Activated CD4-positive, CD25-positive, alpha-beta regulatory T cell treated with anti-CD3 and anti-CD28 coated beads, Interleukin-2, amount 50 U/mL, for 24 hours (primary cell): ENCODE data around the gene HSDL1.

Experiments used
- ATAC-seq, 2 donors: fragments of 150-1000 bp; cut with Tn5 transposase; one replicate each; pipeline ENCODE4 v1.10.0; 2021; ENCODE audit warnings: mild to moderate bottlenecking in 1 of 2, moderate library complexity in 1 of 2

Gene HSDL1

DNA sequence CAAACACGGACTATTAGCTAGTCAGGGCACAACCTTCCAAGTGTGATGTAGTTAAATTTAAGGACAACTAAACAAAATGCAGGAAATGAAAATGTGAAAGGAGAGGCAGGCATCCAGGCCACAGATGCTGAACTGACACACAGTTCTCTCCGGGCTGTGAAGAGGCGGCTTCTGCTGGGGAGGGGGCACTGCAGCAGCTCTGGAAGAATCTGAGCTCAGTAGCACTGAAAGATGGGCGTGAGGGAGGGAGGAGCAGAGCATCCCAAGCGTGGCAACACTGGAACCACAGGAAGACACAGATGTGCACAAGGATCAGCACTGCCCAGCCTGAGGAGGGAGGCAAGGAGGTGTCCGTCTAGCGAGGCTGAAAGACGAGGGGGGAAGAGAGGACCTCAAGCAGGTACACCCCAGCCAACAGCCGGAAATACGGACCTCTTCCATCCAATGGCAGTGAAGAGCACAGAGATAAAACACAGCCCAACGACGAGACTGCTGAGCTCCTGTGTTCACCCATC lies 39.6 kb downstream of the HSDL1 start:
- ATAC-seq: no peak

DNA sequence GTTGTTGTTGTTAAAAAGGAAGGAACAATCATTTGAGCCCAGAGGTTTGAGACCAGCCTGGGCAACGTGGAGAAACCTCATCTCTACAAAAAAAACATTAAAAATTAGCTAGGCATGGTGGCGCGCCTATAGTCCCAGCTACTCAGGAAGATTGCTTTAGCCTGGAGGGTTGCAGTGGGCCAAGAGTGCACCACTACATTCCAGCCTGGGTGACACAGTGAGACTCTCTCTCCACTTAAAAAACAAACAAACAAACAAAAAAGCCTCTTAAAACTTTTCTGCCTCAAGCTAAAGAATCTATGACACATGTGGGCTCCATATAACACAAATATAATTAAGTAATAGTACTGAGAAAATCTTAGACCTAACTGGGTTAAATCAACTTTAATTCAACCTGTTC lies 40.7 kb downstream of the HSDL1 start:
- ATAC-seq: no peak

DNA sequence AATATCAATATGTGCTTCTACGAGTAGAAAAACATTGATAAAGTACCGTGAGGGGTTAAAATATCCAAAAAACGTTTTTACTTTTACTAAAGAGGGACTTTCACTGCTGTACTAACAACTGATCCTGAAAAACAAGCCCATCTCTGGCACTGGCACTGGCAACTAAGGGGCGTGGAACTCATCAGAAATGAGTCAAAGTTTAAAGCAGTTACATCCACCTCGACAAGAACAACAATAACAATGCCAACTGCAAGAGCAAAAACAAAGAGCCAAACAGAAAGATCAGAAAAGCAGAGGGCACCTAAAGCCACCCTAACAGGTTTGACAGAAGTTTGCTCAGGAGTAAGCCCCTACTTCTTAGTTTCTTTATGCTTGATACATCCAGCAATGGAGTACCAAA lies 41.3 kb downstream of the HSDL1 start:
- ATAC-seq: no peak

DNA sequence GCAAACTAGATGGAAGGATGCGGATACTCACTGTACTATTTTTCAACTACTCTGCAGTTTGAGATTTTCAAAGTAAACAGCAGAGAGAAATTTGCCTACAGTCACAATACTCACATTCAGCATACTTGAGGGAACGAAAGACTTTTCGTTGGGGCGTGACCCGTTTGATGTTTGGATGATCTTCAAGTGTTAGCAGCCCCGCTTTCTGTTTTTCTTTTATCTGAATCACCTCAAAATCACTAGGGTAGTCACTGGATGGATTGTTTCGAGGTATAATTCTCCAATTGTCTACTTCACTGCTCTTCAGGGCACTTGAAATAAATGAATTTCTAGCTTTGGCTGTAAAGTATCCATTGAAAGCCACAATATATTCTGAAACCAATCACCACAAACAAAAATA lies 46.0 kb downstream of the HSDL1 start:
- ATAC-seq: no peak

DNA sequence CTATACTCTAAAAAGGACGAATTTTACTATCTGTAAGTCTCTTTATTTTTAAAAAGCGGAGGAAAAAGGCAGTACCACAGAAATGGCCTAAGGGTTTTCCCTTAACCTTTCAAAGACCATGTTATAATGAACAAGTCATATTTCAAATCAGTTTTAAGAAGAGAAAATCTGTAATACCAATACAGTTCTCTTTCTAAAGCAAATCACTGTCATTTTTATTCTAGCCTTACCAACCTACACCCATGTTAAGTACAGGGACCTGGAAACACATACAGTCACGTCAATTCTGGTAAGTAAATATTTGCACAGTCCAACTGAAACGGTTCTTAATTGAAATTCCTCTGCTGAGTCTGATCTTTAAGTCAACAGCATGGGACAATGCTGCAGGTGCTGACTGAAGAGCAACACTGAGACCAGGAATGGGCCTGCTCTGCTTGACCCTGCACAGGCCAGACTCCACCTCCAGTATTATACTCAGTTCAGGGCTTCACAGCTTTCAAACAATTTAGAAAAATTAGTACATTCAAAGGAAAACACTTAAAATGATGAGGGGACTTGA lies 48.5 kb downstream of the HSDL1 start:
- no peak for ATAC-seq

DNA sequence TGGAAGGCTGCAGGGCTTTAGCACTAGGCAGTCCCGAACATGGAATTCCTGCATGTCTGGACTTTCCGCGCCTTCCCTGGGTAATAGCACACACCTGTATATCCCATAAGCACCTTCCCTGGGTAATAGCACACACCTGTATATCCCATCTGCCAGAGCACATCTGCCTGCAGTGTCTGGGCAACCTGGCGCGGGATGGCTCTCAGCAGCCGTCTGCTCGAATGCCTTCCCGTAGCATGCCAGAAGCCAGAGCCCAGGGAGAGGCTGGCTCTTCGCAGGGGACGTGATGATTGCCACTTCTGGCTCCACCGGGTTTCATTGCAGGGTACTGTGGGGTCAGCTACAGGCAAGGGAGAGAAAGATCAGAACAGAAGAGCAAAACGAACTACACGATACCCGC lies 49.5 kb downstream of the HSDL1 start:
- ATAC-seq: no peak

DNA sequence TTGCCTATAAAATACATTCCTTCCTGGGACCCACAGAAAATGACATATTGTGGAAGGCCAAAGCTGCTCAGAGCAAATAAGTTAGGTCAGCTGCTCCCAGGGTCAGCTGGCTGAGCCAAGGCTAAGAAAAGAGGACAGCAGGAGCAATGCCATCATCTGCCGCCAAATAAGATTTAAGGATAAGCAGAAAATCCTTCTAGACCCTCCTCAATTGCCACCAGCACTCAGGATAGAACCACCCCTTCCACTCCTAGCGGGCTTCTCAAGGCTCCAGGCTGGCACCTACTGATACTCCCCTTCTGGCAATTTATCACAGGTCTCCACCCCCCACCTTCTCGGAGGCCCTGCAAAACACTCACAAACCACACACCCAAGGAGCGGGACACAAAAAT lies 51.1 kb downstream of the HSDL1 start:
- ATAC-seq: no peak

- no peak for ATAC-seq
Measured at GRCh38 chr16:84093120-84093878, 51.7 kb downstream of the HSDL1 start.

DNA sequence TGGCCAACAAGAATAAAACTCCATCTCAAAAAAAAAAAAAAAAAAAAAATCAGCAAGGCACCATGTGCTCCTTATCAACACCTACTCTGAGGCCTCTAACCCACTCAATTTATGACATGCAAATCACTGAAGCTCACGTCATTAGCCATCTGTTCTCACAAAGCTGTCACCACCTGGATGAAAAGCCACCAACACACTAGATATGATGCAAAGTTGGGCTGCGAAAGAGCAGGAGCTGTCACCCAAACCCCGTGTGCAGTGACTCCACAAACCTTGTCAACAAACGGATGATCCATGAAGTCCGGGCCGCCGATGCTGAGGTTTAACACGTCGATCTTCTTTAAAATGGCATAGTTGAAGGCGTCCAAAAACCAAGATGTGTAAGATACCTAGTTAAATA lies 53.5 kb downstream of the HSDL1 start:
- no peak for ATAC-seq

DNA sequence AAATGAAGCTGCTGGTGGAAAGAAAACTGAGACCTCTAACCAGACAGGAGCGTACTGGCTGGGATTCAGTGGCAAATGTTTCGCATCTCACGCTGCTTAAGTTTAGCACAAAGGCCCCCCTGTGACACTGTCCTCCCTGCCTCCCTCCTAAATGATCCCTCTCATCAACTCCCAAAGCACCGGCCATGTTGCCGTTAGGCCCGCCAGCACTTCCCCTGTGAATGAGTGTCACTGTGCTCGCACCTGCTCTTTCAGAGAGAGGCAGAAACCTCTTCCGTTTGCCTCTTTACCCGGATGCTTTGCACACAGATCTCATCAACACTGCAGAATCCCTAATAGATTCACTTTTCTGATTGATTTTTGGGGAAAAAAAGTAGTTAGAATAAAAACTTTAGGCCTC lies 54.8 kb downstream of the HSDL1 start:
- no peak for ATAC-seq

GRCh38 chr16:84088695-84089395 lies 56.1 kb downstream of the HSDL1 start:
- ATAC-seq: peak; percentile 35 to 66

DNA sequence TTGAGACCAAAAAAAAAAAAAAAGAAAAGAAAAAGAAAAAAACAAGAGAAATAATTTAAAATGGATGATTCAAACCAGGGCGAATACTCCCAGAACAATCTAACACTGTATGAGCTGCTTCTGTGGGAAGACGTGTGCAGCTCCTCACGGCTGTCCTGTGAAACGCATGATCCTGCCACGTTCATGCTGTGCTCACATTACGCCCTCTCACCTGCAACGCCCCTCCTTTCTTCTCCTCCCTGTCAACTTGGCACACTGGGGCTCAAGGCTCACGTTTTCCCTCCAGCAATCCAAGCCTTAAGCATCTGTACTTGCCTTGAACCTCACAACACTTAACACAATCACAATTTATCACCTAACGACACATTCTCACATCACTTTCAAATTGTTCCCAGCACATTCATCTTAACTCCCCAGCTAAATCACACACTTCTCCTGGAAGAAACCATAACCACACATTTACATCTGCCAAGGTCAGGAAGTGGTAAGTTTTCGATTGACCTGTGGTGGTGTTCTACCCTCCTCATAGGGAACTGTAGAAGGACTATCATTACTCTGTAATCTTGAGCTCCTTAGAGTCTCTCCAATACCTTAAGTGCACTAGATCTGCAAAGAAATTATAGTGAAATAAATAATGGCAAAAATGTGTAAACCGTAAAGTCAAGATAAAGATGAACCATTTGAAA lies 57.4 kb downstream of the HSDL1 start:
- no peak for ATAC-seq

- ATAC-seq: no peak
Measured at GRCh38 chr16:84087001-84087400, 58.0 kb downstream of the HSDL1 start.

- ATAC-seq: no peak
Measured at GRCh38 chr16:84086341-84086740, 58.6 kb downstream of the HSDL1 start.

GRCh38 chr16:84085773-84086172 lies 59.2 kb downstream of the HSDL1 start:
- no peak for ATAC-seq

GRCh38 chr16:84085271-84085667 lies 59.7 kb downstream of the HSDL1 start:
- no peak for ATAC-seq

DNA sequence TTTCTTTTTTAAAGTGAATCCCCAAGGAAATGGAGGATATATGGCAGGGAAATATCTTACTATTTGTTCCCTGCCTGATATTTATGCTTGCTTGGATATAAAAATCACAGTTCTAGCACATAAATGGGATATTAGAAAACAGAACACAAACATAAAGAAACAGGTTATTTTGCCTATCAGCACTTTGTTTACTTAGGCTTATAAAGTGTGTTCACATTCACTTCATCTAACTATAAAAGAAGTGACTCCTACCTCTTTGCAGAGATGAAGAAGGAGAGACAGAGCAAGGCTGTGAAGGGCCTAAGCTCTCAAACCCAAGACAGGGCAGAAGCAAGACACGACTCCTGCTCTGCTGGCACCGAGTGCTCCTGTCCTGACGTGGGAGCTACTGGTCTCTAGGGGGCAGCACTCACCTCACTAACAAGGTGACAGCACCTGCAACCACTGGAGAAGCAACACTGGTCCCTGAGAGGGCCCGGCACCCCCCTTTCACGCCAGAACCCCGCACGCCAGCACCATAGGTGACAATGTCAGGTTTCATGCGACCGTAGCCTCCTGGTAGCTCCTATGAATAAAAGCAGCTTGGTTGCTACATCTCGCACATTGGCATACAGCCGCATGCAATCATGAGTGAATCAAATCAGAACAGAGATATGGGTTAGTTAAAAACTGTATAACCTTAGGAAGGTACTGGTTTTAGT lies 60.3 kb downstream of the HSDL1 start:
- ATAC-seq: peak; percentile 82 to 83

DNA sequence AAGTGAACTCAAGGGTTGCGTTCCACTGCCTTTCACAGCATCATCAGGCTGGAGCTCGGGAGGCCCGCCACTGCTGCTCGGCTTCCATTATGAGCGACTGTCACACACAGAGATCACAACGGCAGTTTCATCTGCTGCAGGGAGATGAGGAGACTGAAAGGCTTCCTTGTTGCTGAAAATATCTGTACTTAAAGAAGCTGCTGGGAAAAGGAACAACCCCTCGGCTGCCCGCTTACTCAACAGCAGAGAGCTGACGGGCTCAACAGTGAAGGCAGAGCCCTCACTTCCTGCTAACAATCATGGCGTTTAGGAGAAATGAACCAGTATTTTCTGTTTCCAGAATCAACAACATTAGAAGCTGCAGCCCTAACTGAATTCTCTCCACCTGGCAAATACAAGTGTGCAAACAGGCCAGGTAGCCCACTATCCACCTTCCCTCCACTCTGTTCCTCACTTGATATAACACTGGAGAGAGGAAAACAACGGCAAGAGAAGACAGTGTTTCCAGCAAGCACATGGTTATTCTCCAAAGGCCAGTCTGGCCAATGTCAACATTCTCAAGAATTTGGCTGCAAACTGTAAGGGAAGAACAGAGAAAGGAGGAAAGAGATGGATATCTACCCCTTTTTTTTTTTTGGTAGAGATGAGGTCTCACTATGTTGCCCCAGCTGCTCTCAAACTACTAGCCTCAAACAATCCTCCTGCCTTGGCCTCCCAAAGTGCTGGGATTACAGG lies 62.0 kb downstream of the HSDL1 start:
- no peak for ATAC-seq

DNA sequence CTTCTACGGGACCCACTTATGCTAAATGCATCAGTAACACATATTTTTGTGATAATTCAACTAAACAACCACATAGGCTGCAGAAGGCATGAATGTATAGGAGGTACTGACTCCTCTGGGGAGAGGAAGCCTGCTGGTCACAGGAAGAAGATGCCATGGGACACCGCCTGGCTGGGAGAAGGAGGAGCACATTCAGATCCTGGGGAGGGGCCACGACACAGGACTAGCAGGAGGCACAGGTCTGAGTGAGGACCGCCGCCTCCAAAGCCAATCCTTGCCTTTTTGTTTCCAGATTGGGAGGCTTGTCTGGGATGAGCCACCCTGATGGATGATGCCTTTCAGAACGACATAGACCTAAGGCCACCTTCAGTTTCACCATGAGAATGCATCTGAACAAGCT lies 62.9 kb downstream of the HSDL1 start:
- ATAC-seq: no peak

DNA sequence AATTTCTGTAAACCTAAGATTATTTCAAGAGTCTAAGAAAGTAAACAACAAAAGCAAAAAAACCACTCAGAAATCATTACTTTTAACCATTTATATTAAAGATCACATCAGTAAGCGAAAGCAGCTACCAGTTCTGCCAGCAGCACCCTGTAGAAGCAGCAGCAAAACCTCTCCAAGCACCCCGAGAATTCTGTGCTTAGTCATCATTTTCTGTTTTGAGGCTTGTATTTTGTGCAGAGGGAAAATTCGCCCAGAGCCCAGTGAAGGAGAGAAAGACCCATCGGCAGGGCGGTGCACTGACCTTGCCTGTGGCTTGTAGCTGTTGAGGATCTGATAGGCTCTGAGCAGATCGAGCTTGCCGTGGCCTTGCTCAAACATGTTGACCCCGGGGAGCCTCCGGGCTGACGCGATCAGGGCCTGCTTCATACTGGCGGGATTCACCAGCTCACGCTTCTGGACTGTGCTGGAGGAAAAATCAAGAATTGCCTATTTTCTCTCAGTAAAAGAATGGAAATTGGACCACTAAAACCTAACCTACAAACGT lies 63.5 kb downstream of the HSDL1 start:
- ATAC-seq: no peak

DNA sequence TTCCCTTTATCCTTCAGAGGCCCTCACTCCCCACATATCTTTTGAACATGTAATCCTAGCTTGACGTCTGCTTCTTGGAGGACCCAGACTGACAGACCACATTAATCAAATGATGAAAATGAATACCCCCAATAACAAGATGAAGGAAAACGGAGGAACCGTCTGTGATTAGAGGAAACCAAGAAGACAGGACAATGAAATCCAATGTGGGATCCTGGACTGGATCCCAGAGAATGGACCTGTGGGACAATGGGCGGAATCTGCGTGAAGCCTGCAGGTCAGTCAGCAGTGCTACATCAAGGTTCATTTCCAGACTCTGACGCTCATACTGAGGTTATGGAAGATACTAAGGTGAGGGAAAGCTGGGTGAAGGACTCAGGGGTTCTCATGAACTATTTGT lies 64.2 kb downstream of the HSDL1 start:
- no peak for ATAC-seq

GRCh38 chr16:84080378-84080777 lies 64.6 kb downstream of the HSDL1 start:
- ATAC-seq: no peak
